Skeletal muscle tissue (tissue), 4 donors: Measurements from ENCODE around the gene ANTKMT. TPM values are rescaled to one million over a fixed set of nuclear protein-coding genes. Genes with fewer than 3 reads are reported as not detected.

Source experiments
- H3K27ac ChIP-seq: one replicate; pipeline ENCODE4 v1.7.0; 2013; ENCODE audit warnings: mild to moderate bottlenecking, low read depth, low read length, inconsistent platforms
- H3K27me3 ChIP-seq, 3 donors: one replicate each; pipeline ENCODE4 v1.7.0; 2013; ENCODE audit warnings: low read length in 3 of 3; ENCODE audit not compliant: control insufficient read depth in 3 of 3, insufficient read depth in 3 of 3
- H3K36me3 ChIP-seq, 3 donors: one replicate each; pipeline ENCODE4 v1.7.0; 2013; ENCODE audit warnings: low read length in 3 of 3; ENCODE audit not compliant: control insufficient read depth in 3 of 3, insufficient read depth in 3 of 3
- H3K4me1 ChIP-seq, 3 donors: one replicate each; pipeline ENCODE4 v1.7.0; 2013; ENCODE audit warnings: low read length in 3 of 3, mild to moderate bottlenecking in 3 of 3; ENCODE audit not compliant: control insufficient read depth in 3 of 3, insufficient read depth in 3 of 3
- H3K4me3 ChIP-seq, 3 donors: one replicate each; pipeline ENCODE4 v1.7.0; 2013; ENCODE audit warnings: low read length in 3 of 3
- H3K9ac ChIP-seq, 3 donors: one replicate each; pipeline ENCODE4 v1.7.0; 2013; ENCODE audit warnings: low read length in 3 of 3, mild to moderate bottlenecking in 3 of 3, moderate library complexity in 2 of 3, low read depth in 1 of 3
- H3K9me3 ChIP-seq, 3 donors: one replicate each; pipeline ENCODE4 v1.7.0; 2013; ENCODE audit warnings: low read length in 3 of 3; ENCODE audit not compliant: control insufficient read depth in 3 of 3
- total RNA-seq: library from RNA; depleted of rRNA; stranded (reverse); fragments of >200 nt; gene quantifications from one replicate; pipeline ENCODE4 v1.2.3, GENCODE V29; 2014
- donor health status: Osteomylitis.

ANTKMT gene
- total RNA-seq, 1 donor from 2014 or later: 12.0 TPM

DNA sequence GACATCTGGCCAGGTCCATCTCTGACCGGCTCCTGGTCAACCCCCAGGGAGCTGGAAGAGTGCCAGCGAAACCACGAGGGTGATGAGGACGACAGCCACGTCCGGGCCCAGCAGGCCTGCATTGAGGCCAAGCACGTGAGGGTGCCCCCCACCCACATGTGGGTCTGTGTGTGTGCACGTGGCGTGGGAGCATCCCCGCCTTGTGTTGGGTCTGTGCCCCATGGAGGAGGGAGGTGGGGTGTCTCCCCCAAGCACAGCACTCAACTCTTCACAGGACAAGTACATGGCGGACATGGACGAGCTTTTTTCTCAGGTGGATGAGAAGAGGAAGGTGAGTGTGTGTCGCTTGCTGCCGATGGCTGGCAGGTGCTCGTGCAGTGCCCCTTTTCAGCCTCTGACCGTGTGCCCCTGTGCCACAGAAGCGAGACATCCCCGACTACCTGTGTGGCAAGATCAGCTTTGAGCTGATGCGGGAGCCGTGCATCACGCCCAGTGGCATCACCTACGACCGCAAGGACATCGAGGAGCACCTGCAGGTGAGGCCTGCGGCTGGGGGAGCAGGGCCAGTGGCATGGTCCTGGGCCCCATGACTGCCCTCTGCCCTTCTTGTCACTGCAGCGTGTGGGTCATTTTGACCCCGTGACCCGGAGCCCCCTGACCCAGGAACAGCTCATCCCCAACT, 39.1 kb upstream of the ANTKMT start:
- peaks cover 0 to 4% (median 0%) of the 10 kb centered on the region in 3 donors for H3K27me3 ChIP-seq
- H3K9me3 ChIP-seq: no peaks in the 10 kb centered on the region
- peak overlapping the region in 1 of 3 donors; percentile 93 for H3K9ac ChIP-seq
- no peak overlapping the region for H3K27ac ChIP-seq
- peaks cover 48 to 60% (median 50%) of the 10 kb centered on the region in 3 donors for H3K4me1 ChIP-seq
- H3K4me3 ChIP-seq: peak overlapping the region; percentile 10 to 86 (median 85)
- H3K36me3 ChIP-seq: peaks cover 16 to 27% (median 26%) of the 10 kb centered on the region in 3 donors

DNA sequence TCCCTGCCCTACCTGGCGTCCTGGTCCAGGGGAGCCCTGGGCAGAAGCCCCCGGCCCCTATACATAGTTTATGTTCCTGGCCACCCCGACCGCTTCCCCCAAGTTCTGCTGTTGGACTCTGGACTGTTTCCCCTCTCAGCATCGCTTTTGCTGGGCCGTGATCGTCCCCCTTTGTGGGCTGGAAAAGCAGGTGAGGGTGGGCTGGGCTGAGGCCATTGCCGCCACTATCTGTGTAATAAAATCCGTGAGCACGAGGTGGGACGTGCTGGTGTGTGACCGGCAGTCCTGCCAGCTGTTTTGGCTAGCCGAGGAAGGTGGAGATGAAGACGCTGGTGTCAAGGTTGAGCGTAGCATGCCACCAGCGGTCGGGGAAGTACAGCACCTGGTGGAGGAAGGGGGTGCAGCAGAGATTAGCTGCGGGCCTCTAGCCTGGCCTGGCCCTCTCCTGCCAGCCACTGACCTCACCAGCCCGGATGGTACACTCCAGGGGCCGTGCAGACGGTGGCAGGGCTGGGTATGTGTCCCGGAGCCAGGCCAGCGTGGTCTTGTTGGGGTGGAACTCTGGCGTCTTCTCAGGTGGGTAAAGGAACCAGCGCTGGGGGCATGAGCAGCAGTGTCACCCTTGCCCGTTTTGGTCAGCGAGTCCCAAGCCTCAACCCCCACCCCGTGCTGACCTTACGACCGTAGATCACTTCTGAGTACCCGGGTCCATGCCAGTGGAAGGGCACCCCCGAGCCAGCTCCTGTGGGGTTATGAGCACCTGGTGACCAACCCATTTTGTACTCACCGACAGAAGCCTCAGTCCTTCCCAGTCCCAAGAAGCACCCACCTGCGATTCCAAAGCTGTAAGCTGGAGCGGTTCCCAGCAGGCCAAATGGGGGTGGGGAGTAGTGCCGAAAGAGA, 38.2 kb upstream of the ANTKMT start:
- H3K9me3 ChIP-seq: no peaks in the 10 kb centered on the region
- peaks cover 21 to 35% (median 26%) of the 10 kb centered on the region in 3 donors for H3K36me3 ChIP-seq
- H3K27ac ChIP-seq: no peak overlapping the region
- peak overlapping the region in 1 of 3 donors; percentile 79 for H3K9ac ChIP-seq
- H3K4me1 ChIP-seq: peaks cover 48 to 69% (median 50%) of the 10 kb centered on the region in 3 donors
- H3K4me3 ChIP-seq: peak overlapping the region in 2 of 3 donors; percentile 81 to 87
- no peaks in the 10 kb centered on the region for H3K27me3 ChIP-seq

DNA sequence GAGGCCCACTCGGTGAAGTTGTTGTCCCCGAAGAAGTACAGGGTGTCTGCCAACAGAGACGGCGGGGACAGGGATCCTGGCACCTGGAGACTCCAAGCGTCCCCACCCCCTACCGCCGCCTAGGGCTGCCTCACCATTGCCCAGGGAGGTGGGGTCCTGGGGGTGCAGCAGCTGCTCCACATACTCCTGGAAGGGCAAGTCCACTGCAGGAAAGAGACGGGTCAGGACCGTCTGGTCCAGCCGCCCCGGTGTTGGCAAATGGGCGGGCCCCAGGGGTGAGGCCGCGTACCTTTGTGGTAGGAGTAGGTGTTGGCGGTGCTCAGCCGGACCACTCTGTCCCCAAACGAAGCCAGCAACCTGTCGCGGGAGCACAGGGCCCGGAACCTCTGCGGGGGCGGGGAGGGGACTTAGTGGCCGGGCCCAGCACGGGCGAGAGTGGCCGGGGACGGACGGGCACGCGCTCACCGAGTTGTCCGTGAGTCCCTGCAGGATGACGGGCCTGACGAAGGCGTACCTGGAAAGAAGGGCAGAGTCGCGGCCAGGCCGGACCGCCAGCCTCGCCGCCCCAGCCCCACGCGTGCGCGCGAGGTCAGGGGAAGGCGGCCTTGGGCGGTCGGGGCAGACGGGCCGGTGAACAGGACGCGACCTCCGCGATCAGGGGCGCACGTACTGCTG, 37.4 kb upstream of the ANTKMT start:
- Histone ChIP-seq H3K36me3 (peaks cover 22 to 37% (median 26%) of the 10 kb centered on the region in 3 donors), H3K9ac (peak overlapping the region; percentile 33 to 79 (median 62)), H3K4me3 (peak overlapping the region; percentile 59 to 87 (median 81)), H3K4me1 (peaks cover 50 to 75% (median 52%) of the 10 kb centered on the region in 3 donors), H3K27ac (no peak overlapping the region), H3K27me3 (no peaks in the 10 kb centered on the region), H3K9me3 (no peaks in the 10 kb centered on the region)

DNA sequence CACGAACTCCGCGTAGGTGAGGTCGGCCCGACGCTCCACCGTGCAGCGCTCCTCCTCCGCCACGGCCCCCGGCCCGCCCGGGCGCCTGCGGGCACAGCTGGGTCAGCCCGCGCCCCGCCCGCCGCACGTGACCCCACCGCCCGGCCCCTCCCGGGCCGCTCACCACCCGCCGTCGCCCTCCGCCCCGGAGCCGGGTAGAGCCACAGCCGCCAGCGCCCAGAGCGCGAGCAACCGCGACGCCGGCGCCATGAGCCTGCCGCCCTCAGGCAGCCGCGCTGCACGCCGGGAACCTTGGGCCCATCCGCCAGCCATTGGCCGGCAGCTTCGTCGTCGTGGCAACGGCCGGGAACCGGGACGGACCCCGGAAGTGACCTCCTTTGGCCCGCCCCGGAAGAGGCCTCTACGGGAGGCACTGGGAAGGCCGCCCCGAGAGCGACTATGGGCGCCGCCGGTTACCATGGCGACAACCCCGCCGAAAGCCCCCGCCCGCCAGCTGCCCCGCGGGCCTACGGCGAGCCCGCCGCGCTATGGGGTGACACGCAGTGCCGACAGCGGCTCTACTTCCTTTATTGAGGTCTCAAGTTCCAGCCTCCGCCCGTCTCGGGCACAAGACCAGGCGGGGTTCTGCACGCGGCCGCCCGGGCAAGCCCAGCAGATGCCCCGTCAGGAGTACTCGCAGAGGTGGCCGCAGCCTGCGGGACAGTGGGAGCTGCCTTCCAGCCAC, 36.7 kb upstream of the ANTKMT start, which contains the start of gene JMJD8:
Gene JMJD8, minus strand, starts transcription at position 264 of the 724 bp plus-strand sequence. Its CDS starts 15 bp downstream, at position 249.
- peak within 1 kb of the TSS; percentile 72 to 87 (median 81) for H3K4me3 ChIP-seq
- peaks cover 53 to 82% (median 56%) of the 10 kb centered on the region in 3 donors for H3K4me1 ChIP-seq
- no peaks in the 10 kb centered on the region for H3K9me3 ChIP-seq
- H3K9ac ChIP-seq: peak within 1 kb of the TSS; percentile 51 to 82 (median 62)
- peaks cover 22 to 37% (median 26%) of the 10 kb centered on the region in 3 donors for H3K36me3 ChIP-seq
- no peaks in the 10 kb centered on the region for H3K27me3 ChIP-seq
- H3K27ac ChIP-seq: peak within 1 kb of the TSS; percentile 54

DNA sequence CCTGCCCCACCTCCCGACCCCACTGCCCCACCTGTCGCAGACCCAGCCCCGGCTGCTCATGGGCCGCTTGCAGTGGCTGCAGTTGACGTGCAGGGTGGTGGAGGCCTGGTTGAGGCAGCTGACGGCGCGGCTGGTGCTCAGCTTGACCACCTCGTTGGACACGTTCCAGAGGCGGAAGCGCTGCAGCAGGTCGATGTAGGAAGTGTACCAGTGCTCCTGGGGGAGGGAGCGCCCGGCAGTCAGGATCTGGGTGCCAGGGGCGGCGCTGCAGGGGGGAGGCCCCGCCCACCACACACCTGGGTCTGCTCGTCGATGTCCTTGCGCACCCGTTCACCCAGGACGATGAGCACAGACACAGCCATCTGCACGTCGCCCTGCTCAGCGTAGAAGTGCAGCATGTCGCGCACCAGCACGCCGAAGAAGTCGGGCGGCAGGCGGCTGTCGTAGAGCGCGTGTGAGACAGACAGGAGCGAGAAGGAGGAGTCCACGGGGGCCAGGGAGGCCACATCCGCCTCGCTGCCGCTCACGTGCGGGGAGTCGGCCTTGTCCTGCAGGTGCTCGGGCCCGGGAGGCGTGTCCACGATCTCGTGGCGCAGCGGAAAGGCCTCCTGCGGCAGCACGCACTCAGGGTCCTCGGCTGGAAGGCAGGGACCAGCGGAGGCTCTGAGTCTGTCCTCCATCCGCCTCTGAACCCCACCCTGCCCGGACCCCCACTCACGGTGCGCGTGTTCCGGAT, 35.8 kb upstream of the ANTKMT start:
- Histone ChIP-seq H3K27ac (no peak overlapping the region), H3K27me3 (no peaks in the 10 kb centered on the region), H3K9me3 (no peaks in the 10 kb centered on the region), H3K36me3 (peaks cover 22 to 37% (median 26%) of the 10 kb centered on the region in 3 donors), H3K4me1 (peaks cover 57 to 84% (median 60%) of the 10 kb centered on the region in 3 donors), H3K4me3 (peak overlapping the region in 1 of 3 donors; percentile 41), H3K9ac (no peak overlapping the region)

DNA sequence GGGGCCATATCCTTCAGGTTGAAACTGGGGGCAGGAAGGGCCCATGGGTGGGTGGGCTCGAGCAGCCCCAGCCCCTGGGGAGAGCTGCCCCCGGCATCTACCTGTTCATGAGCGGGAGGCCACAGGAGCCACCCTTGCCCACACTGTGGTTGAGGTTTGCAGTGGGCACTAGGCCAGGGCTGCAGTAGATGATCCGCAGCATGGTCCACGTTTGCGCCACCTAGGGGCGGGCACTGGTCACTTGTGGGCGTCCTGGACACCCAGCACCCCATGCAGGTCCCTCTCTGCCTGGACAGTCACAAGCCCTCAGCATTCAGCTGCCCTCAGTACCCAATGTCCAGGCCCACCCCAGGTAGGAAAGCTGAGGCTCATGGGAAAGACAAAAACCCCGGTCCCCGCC, 35.0 kb upstream of the ANTKMT start:
- H3K4me1 ChIP-seq: peaks cover 56 to 86% (median 57%) of the 10 kb centered on the region in 3 donors
- H3K9ac ChIP-seq: no peak overlapping the region
- peaks cover 22 to 37% (median 26%) of the 10 kb centered on the region in 3 donors for H3K36me3 ChIP-seq
- H3K4me3 ChIP-seq: no peak overlapping the region
- no peaks in the 10 kb centered on the region for H3K9me3 ChIP-seq
- H3K27ac ChIP-seq: no peak overlapping the region
- peaks cover under 1 to 2% (median 2%) of the 10 kb centered on the region in 3 donors for H3K27me3 ChIP-seq

DNA sequence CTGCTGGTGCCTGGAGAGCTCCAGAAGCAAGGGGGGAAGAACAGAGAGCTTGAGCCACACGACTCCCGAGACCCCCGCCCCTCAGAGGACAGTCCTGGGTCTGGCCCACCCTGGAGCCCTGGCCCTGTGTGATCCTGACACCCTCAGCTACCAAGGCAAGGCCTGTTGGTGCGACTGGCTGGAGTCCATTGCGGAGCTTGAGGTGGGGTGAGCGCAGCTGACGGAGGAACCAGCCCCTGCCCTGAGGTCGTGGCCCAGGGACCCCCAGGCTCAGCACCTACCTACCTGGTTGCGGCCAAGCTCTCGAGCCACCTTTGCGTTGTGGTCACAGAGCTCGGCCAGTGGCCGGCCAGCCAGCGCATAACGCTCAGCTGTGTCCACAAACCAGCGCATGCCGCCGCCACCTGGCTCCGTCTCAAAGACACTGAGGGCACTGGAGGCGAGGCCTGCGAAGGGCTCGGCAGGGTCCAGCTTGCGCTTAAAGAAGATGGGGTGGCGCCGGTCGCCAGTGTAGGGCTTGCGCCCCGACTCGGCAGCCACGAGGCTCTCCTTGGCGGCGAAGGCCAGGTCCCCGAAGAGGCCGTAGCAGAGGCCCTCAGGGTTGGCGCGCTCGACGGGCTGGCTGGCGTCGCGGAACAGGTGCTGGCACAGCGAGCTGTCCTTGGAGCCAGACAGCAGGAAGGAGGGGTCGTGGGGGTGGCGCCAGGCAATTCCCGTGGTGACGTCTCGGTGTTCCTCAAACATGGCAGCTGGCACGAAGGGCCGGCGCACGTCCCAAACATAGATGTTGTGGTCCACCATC, 34.3 kb upstream of the ANTKMT start:
- Histone ChIP-seq H3K27me3 (peaks cover 3 to 7% (median 5%) of the 10 kb centered on the region in 3 donors), H3K4me3 (no peak overlapping the region), H3K27ac (no peak overlapping the region), H3K9ac (no peak overlapping the region), H3K4me1 (peaks cover 49 to 79% (median 50%) of the 10 kb centered on the region in 3 donors), H3K9me3 (no peaks in the 10 kb centered on the region), H3K36me3 (peaks cover 19 to 36% (median 25%) of the 10 kb centered on the region in 3 donors)

DNA sequence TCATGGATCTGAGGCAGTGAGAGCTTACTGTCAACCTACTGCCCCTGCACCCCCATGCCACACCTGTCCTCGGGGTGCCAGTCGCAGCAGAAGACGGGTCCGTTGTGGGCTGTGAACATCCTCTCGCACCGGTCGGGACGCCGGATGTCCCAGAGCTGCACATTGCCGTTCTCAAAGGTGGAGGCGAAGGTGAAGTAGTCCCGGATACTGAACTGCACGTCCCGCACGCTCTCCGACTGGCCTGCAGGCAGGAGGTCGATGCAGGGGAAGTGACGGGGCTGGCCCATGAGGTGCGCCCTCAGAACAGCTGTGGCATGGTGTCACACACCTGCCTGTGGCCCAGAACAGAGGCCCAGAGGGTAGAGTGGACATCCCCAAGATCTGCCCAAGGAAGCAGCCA, 33.4 kb upstream of the ANTKMT start:
- peaks cover 11 to 27% (median 17%) of the 10 kb centered on the region in 3 donors for H3K36me3 ChIP-seq
- H3K4me1 ChIP-seq: peaks cover 41 to 70% (median 42%) of the 10 kb centered on the region in 3 donors

More for the DNA sequence above, 33.4 kb upstream of the ANTKMT start:
- no peaks in the 10 kb centered on the region for H3K9me3 ChIP-seq
- H3K27me3 ChIP-seq: peaks cover 10 to 13% (median 10%) of the 10 kb centered on the region in 3 donors
- no peak overlapping the region for H3K9ac ChIP-seq
- H3K27ac ChIP-seq: no peak overlapping the region
- no peak overlapping the region for H3K4me3 ChIP-seq
